GM18907 (cell line): Measurements from ENCODE around the gene CDK6.

Experiments used
- ATAC-seq: cut with Tn5 transposase; IDR thresholded peaks from one replicate; pipeline ENCODE4 v1.9.1; 2021; ENCODE audit warnings: mild to moderate bottlenecking, moderate library complexity; ENCODE audit not compliant: unreplicated experiment

Gene CDK6

DNA sequence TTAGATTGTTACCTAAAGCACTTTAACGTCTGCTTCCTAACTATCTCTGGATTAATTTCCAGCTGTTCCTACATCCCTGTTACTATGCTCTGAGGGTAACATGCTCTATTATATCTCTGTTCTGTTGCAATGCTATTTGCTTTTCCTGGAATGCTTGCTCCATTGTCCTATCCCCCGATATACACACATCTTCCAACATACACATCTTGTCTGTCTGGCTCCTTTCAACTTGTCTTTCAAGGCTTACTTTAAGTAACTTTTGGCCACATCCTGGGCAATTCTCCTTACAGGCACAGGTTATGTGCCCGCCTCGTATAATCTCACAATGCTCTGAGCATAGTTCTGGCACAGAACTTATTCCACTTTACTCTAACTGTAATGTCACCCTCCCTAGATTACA is 96.2 kb downstream of the CDK6 start:
- ATAC-seq: no peak

- ATAC-seq: no peak
These were observed 97.3 kb downstream of the CDK6 start for GRCh38 chr7:92739091-92739490.

- peak; percentile 90 for ATAC-seq
These were observed 98.7 kb downstream of the CDK6 start for GRCh38 chr7:92737706-92738105.

- no peak for ATAC-seq
These were observed 99.5 kb downstream of the CDK6 start for GRCh38 chr7:92736870-92737269.

DNA sequence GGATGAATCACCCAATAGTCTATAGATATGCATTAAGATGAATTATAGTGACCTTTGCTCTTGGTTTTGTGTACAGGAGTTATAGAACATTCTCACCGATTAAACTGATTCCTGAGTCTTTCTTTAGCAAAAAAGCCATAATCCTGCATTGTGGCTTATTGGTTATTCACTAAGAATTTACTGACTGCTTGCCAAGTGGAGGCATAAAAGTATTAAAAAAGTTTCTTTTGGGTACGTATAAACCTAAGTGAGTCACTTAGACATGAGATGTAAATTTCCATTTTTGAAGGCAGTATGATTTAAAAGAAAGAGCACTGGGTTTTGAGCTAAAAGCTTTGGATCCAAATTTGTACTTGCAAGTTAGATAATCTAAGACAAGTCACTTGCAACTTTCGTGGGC is 100.7 kb downstream of the CDK6 start:
- ATAC-seq: no peak

DNA sequence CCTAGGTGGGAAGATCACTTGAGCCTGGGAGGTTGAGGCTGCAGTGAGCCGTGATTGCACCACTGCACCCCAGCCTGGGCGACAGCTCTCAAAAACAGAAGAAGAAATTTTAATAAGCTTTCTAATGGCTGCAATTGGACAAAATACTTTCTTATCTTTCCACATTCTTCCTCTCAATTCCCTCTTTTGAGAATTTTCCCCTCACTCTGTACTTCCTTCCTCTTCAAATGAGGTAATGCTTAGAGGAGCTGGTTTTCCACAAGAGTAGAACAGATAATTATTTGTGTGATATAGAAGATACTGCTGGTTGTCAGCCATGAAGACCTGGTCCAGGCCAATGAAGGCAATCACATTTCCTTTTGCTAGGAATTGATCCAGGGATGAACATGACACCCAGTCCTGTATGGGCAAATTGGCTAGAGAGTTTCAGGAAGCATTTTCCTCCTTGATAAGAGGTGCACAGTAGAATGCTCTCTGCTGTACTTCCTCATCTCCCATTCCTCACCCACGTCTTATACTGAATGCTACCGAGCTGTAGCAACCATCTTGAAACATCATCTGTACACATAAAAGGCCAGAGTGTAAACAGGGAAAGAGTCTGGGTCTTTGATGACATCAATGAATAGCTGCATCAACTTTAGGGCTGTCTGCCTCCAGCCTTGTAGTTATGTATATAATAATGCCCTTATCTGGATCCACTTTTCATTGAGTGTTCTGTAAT is 103.9 kb downstream of the CDK6 start:
- ATAC-seq: peak; percentile 28

- ATAC-seq: peak; percentile 53
These were observed 104.9 kb downstream of the CDK6 start for GRCh38 chr7:92731335-92732063.

DNA sequence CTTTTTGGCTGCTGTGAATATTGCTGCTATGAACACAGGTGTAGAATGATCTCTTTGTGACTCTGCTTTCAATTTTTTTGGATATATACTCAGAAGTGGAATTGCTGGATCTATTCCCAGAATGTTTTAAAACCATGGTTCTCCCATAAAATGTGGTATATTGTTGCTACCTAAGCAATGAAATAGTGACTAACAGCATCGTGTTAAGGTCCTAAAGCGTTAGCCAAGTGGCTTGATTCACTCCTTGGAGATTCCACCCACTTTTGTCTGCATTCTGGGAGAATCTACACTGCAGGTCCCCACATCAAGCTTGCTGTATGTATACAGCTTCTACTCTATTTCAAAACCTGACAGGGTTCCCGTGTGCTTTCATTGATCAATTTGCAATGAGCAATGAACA is 105.6 kb downstream of the CDK6 start:
- ATAC-seq: no peak

DNA sequence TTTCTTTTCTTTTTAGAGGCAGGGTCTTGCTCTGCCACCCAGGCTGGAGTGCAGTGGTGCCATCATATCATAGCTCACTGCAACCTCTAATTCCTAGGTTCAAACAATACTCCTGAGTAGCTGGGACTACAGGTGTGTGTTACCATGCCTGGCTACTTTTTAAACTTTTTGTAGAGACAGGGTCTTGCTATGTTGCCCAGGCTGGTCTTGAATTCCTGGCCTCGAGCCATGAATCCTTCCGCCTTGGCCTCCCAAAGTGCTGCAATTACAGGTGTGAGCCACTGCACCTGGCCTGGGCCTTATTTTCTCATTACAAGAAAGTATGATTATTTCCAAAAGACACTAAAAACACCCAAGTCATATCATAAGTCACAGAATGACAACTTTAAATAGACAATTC is 106.6 kb downstream of the CDK6 start:
- no peak for ATAC-seq

DNA sequence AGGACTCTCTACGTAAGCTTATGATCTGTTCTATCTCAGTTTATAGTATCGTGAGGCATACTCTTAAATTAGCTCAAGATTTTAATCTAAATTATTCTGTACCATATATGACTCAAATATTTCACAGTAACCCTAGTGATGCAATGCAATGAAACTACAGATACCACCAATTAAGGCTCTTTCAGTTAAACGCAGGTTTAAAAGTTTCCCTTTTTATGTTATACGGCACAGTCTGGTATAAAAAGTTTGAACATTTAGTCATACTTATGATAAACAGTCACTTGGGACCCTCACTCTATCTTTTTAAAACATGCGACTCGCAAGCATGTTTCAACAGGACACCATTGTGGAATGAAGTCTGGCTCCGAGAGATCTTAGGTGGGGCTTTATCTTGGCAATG is 107.2 kb downstream of the CDK6 start:
- no peak for ATAC-seq

DNA sequence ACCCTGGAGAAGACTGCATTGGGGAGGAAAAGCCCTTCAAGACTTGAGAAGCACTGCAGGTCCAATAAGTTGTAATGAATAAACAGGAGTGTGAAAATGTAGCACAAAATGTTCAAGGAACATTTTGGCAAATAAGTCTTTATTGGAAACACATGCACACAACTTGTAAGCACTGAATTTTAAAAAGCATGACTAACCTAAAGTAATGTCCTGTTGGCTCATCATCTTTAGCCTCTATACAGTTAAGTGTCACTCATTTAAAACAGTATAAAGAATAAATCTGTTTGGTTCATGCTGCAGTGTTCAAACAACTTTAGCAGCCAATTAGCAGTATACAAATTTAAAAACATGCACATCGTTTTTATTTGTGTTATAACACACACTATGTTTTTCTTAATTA is 108.6 kb downstream of the CDK6 start:
- no peak for ATAC-seq

- ATAC-seq: no peak
These were observed 111.0 kb downstream of the CDK6 start for GRCh38 chr7:92725161-92725925.

DNA sequence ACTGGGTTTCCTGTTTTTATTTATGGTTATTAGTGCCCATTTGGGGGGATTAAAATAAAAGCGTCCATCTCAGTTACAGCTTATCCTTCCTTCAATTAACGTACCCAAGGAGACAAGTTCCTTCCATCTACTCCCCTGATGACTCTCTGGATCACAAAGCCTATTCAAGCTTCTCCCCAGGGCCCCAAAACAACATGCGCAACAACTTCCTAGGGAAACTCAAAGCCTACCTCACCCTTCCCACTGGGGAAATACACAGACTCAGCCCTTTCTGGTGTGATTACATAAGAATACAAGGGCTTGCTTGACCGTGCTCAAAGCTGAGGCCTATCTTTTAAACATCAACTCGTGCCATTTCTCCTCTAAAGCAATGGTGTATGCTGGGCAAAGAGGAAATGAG is 112.4 kb downstream of the CDK6 start:
- ATAC-seq: no peak

- no peak for ATAC-seq
These were observed 113.2 kb downstream of the CDK6 start for GRCh38 chr7:92723205-92723604.

GRCh38 chr7:92722541-92722940 is 113.8 kb downstream of the CDK6 start:
- ATAC-seq: no peak

- ATAC-seq: peak; percentile 61
These were observed 115.6 kb downstream of the CDK6 start for GRCh38 chr7:92720604-92721350.

- peak; percentile 76 for ATAC-seq
These were observed 118.2 kb downstream of the CDK6 start for GRCh38 chr7:92717993-92718716.

GRCh38 chr7:92717623-92717992 is 118.8 kb downstream of the CDK6 start:
- peak; percentile 8 for ATAC-seq

DNA sequence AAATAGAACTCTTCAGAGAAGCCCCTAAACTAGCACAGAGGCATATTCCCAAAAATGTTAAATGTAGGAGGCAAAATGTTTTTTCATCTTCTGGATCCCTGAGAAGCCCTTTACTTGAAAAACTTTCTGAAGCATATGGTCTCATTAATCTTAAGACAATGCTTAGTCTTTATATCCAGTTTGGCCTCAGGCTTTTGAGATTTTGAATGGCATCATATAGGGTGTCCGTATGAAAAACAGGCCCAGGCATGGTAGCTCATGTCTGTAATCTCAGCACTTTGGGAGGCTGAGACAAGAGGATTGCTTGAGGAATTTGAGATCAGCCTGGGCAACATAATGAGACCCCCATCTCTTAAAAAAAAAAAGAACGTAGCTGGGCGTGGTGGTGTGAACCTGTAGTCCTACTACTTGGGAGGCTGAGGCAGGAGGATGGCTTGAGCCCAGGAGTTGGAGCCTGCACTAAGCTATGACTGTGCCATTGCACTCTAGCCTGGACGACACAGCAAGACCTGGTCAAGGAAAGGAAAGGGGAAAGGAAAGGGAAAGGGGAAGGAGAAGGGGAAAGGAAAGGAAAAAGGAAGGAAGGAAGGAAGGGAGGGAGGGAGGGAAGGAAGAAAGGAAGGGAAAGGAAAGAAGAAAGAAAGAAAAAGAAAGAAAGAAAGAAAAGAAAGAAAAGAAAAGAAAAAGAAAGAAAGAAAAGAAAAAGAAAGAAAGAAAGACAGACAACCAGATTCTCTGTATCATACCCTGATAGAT is 119.4 kb downstream of the CDK6 start:
- ATAC-seq: no peak

DNA sequence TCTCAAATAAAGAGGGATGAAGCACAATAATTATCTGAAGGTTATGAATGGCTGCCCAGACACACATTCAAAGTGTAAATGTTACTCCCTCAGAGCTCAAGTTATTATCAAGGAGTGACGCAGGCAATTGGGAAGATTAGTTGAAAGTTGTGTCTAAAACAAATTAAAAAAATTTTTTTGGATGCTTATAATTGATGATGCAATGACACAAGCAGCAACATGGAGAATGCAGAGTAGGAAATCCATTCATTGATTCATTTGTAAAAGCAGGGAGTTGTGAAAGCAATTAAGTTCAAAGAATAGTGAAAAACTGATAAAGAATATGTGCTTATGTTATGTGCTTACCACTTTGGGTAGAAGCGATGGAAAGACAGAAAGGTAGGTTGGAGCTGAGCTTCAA is 120.4 kb downstream of the CDK6 start:
- no peak for ATAC-seq
